Neural progenitor cell (in vitro differentiated cells): ENCODE results near the gene UGT1A10.

ENCODE experiments used
- EZH2 ChIP-seq: fragments of 200-600 bp; sonication (generic); IDR thresholded peaks from 2 replicates; pipeline ENCODE4 v1.6.1; 2017; ENCODE audit warnings: antibody characterized with exemption, mild to moderate bottlenecking, moderate library complexity
- TF ChIP-seq, protein P1 (sequence below): fragments of 200-600 bp; sonication (generic); IDR thresholded peaks from 2 replicates; pipeline ENCODE4 v1.5.1; 2017; ENCODE audit warnings: antibody characterized with exemption, mild to moderate bottlenecking

DNA sequence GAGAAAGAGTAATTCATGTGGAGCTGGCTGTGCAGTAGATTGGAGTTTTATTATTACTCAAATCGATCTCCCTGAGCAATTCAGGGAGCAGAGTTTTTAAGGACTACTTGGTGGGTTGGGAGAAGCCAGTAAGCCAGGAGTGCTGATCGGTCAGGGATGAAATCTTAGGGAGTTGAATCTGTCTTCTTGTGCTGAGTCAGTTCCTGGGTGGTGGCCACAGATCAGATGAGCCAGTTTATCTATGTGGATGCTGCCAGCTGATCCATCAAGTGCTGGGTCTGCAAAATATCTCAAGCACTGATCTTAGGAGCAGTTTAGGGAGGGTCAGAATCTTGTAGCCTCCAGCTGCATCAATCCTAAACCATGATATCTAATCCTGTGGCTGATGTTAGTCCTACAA lies 35.9 kb upstream of the UGT1A10 start:
- TF ChIP-seq, protein P1, sequence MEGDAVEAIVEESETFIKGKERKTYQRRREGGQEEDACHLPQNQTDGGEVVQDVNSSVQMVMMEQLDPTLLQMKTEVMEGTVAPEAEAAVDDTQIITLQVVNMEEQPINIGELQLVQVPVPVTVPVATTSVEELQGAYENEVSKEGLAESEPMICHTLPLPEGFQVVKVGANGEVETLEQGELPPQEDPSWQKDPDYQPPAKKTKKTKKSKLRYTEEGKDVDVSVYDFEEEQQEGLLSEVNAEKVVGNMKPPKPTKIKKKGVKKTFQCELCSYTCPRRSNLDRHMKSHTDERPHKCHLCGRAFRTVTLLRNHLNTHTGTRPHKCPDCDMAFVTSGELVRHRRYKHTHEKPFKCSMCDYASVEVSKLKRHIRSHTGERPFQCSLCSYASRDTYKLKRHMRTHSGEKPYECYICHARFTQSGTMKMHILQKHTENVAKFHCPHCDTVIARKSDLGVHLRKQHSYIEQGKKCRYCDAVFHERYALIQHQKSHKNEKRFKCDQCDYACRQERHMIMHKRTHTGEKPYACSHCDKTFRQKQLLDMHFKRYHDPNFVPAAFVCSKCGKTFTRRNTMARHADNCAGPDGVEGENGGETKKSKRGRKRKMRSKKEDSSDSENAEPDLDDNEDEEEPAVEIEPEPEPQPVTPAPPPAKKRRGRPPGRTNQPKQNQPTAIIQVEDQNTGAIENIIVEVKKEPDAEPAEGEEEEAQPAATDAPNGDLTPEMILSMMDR = no peak
- TF ChIP-seq EZH2 = no peak
